Osteocyte (in vitro differentiated cells): ENCODE measurements around the gene GAB2. TPM values are rescaled to one million over a fixed set of nuclear protein-coding genes. Genes with fewer than 3 reads are reported as not detected.

Experiments
- DNase-seq: peaks from one replicate; pipeline ENCODE4 v3.0.0; 2021; ENCODE audit warnings: mixed read lengths; ENCODE audit not compliant: unreplicated experiment; ENCODE audit errors: extremely low spot score
- H3K27ac Mint-ChIP-seq: one replicate; pipeline ENCODE4 v1.8.0; 2021; ENCODE audit warnings: mild to moderate bottlenecking, mixed read lengths; ENCODE audit not compliant: unreplicated experiment
- H3K27me3 Mint-ChIP-seq: one replicate; pipeline ENCODE4 v1.8.0; 2021; ENCODE audit warnings: mixed read lengths; ENCODE audit not compliant: unreplicated experiment
- H3K36me3 Mint-ChIP-seq: one replicate; pipeline ENCODE4 v1.8.0; 2021; ENCODE audit warnings: mixed read lengths; ENCODE audit not compliant: unreplicated experiment
- H3K4me1 Mint-ChIP-seq: one replicate; pipeline ENCODE4 v1.8.0; 2021; ENCODE audit warnings: mixed read lengths; ENCODE audit not compliant: unreplicated experiment
- H3K4me3 Mint-ChIP-seq: one replicate; pipeline ENCODE4 v1.8.0; 2021; ENCODE audit warnings: mild to moderate bottlenecking, moderate library complexity, mixed read lengths; ENCODE audit not compliant: unreplicated experiment
- H3K9me3 Mint-ChIP-seq: one replicate; pipeline ENCODE4 v1.8.0; 2021; ENCODE audit warnings: mixed read lengths; ENCODE audit not compliant: unreplicated experiment
- total RNA-seq: library from RNA; stranded (reverse); gene quantifications from 2 replicates; pipeline ENCODE4 v1.2.1, GENCODE V29; 2021
- TF ChIP-seq, protein P1 (sequence below): fragments of 200-600 bp; sonication (generic); IDR thresholded peaks from 2 replicates; pipeline ENCODE4 v1.5.0; 2021; ENCODE audit warnings: antibody characterized with exemption, mild to moderate bottlenecking, moderate library complexity

The GAB2 gene
- total RNA-seq, 1 donor from 2014 or later, result 11.4 TPM

DNA sequence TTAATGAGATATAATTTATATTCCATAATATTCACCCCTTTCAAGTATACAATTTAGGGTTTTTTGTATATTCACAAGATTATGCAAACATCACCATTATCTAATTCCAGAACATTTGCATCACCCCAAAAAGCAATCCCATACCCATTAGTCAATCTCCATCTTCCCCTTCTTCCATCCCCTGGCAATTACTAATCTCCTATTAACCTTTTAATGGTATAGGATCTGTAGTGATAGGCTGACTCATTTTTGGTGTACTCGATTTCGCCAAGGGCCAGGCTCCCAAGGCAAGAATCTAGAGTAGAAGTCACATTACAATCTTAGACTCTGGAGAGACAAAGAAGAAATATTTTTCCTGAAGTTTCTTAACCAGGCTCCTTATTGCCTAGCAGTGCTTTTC lies 113.4 kb downstream of the GAB2 start:
- no peak for DNase-seq
- Mint-ChIP-seq H3K27ac (no peak overlapping the region), H3K4me1 (peaks cover 2% of the 10 kb centered on the region), H3K4me3 (no peak overlapping the region), H3K36me3 (no peaks in the 10 kb centered on the region), H3K9me3 (peaks cover 7% of the 10 kb centered on the region), H3K27me3 (no peaks in the 10 kb centered on the region)
- TF ChIP-seq, protein P1, sequence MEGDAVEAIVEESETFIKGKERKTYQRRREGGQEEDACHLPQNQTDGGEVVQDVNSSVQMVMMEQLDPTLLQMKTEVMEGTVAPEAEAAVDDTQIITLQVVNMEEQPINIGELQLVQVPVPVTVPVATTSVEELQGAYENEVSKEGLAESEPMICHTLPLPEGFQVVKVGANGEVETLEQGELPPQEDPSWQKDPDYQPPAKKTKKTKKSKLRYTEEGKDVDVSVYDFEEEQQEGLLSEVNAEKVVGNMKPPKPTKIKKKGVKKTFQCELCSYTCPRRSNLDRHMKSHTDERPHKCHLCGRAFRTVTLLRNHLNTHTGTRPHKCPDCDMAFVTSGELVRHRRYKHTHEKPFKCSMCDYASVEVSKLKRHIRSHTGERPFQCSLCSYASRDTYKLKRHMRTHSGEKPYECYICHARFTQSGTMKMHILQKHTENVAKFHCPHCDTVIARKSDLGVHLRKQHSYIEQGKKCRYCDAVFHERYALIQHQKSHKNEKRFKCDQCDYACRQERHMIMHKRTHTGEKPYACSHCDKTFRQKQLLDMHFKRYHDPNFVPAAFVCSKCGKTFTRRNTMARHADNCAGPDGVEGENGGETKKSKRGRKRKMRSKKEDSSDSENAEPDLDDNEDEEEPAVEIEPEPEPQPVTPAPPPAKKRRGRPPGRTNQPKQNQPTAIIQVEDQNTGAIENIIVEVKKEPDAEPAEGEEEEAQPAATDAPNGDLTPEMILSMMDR, result no peak

DNA sequence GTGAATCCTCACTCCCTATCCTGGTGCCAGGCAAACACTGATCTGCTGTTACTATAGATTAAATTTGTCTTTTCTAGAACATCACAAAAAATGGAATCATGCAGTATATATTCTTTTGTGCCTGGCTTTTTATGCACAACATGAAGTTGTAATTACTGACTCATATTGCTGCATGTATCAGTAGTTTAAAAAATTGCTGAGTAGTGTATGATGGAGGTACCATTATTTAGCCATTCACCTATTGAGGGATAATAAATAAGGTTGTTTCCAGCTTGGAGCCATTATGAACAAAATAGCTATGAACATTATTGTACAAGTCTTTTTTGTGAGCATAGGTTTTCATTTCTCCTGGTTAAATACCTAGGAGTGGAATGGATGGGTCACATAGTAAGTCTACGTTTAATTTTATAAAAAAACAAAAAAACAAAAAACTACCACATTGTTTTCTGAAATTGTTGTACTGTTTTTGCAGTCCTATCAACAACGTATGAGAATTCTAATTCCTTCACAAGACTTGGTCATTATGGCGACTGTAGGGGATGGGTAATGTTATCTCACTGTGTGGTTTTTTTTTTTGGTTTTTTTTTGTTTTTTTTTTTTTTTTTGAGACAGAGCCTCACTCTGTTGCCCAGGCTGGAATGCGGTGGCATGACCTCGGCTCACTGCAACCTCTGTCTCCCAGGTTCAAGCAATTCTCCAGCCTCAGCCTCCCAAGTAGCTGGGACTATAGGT lies 117.3 kb downstream of the GAB2 start:
- Mint-ChIP-seq H3K9me3 (peaks cover 7% of the 10 kb centered on the region), H3K27me3 (no peaks in the 10 kb centered on the region), H3K27ac (no peak overlapping the region), H3K4me3 (no peak overlapping the region), H3K36me3 (no peaks in the 10 kb centered on the region), H3K4me1 (peaks cover 9% of the 10 kb centered on the region)
- TF ChIP-seq, protein P1, result no peak
- DNase-seq, result no peak

DNA sequence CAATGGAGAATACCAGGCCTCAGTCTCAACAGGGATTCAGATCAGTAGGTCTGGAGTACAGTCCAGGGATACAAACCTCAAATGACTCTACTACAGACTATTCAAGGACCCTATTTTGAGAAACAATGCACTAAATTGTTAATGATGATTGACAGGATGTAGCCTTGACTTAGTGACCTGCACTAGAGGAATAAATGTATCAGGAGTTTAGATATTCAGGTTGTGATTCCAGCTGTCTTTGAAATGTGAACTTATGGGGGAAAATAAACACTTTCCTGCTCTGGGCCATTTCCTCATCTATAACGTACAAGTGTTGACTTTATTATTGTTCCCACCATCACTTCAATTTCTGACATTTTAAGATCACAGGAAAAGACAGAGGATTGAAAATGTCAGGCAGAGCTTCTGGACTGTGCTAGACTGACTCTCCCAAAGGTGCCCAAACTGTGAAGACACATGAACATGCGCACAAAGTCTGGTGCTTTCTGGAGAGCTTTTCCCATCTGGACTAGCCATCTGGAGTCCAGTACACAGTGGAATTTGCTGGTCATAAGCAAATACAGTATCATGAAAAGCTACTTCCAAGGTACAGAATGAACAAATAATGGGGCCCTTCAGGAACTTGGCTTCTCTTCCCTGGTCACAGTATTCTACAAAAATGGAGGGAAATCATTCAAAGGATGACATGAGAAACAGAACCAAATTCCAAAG lies 118.5 kb downstream of the GAB2 start:
- DNase-seq, result no peak
- H3K27me3 Mint-ChIP-seq, result no peaks in the 10 kb centered on the region
- H3K9me3 Mint-ChIP-seq, result peaks cover 7% of the 10 kb centered on the region
- H3K4me1 Mint-ChIP-seq, result peaks cover 9% of the 10 kb centered on the region
- H3K27ac Mint-ChIP-seq, result peak overlapping the region; percentile 50
- H3K4me3 Mint-ChIP-seq, result no peak overlapping the region
- no peaks in the 10 kb centered on the region for H3K36me3 Mint-ChIP-seq
- TF ChIP-seq, protein P1, result no peak

DNA sequence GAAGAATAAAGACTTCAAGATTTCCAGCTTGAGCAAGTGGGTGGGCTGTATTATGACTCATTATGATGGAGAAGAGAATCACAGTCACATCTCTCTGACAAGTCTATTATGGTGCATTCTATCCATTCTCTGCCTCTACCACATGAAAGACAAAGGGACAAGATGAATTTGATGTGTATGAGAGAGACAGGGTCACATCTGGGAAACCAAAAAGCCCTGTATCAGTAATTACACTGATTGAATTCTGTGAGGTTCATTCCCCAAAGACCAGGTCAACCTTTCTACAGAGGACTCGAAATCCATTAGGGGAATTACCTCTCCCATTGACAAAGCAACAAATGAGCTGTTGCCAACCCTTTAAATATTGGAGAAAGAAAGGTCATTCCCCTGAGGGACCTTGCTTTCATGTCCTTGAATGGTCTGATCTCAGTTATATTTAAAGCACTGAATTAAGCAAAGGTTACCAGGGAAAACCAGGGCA lies 119.3 kb downstream of the GAB2 start:
- Mint-ChIP-seq H3K27ac (no peak overlapping the region), H3K9me3 (peaks cover 7% of the 10 kb centered on the region), H3K36me3 (no peaks in the 10 kb centered on the region), H3K4me1 (peaks cover 9% of the 10 kb centered on the region), H3K4me3 (no peak overlapping the region), H3K27me3 (no peaks in the 10 kb centered on the region)
- TF ChIP-seq, protein P1, result no peak
- no peak for DNase-seq
